CD4-positive, alpha-beta T cell treated with Interferon gamma for 1 hour (primary cell): ENCODE results near the gene ARFGAP1.
"Not testable (repeated sequence)": the region's sequence is repeated elsewhere in the genome, so short reads cannot be mapped to it uniquely, and the experiment has no call there.

ENCODE experiments used
- DNase-seq: peaks from one replicate; pipeline ENCODE4 v3.0.0-alpha.2; 2020

Gene ARFGAP1

DNA sequence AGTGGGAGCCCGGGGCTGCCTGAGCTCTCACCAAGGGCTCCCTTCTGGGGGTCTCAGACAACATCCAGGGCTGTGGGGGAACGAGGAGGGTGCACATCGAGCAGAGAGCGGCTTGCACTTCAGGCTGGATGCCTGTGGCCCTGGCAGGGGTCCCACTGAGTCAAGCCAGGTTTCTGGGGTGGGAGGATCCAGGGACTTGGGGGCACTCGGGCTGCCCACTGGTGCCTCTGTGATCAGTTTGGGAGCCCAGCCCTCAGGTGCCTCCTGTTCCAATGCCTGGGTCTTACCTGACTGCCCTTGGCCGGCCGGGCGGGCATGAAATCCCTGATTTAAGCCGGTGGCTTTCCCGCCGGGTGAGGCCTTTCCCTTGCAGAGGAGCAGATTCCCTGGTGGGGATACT, 20.8 kb downstream of the ARFGAP1 start:
- no peak for DNase-seq

DNA sequence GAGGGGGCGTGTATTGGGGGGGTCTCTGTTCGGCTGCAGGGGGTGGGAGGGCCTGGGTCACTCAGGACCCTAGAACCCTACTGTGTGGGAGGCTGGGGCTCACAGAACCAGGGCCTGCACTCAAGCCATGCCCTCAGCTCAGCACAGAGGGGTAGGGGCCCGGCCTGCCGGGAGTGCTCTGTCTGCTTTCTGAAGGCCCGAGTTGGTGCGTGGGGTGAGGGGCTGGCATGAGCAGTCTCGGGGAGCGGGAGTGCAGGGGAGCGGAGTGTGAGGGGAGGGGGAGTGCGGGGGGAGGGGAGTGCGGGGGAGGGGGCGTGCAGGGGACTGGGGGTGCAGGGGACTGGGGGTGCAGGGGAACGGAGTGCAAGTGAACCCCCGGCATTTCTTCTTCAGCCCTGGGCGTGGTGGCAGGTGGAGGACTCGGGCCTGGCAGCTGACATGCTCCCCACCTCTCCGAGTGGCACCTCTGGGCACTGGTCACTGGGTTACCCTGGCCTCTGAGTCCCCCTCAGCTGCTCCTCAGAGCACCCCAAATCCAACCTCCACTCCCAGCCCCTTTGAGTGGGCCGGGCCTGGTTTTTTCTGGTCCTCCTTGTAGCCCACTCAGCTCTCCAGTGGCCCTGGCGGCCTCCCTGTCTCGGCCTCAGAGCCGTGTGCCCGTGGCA, 21.4 kb downstream of the ARFGAP1 start:
- no peak for DNase-seq

DNA sequence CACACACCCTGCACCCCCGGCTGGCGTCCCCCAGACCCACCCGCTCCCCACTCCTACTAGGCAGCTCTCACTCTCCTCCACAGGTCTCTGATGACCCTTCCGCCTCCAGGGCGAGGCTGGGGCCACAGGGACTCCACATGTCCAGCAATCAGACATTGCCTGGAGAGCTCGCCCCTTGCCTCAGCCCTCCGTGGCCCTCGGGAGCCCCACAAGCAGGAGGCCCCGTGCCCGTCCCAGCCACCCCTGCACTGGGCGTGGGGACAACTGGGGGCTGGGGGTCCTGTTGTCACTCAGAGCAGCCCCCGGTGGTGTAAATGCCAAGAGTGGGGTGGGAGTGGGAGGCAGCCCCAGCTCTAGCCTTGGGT, 21.9 kb downstream of the ARFGAP1 start:
- no peak for DNase-seq

DNA sequence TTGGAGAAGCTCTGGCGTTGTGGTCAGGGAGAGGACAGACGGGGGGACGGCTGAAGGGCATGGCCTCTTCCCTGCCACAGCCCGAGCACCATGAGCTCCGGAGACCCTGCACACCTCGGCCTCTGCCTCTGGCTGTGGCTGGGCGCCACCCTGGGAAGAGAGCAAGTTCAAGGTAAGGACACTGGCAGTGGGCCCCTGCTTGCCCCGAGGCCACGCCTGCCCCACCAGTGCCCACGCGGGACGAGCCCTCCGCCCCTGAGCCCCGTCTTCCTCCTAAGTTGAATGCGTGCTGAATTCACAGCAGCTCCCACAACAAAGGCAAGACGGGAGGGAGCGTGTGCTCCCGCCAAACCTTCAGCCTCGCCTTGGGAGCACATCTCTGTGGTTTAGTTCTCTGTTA, 22.4 kb downstream of the ARFGAP1 start:
- no peak for DNase-seq

DNA sequence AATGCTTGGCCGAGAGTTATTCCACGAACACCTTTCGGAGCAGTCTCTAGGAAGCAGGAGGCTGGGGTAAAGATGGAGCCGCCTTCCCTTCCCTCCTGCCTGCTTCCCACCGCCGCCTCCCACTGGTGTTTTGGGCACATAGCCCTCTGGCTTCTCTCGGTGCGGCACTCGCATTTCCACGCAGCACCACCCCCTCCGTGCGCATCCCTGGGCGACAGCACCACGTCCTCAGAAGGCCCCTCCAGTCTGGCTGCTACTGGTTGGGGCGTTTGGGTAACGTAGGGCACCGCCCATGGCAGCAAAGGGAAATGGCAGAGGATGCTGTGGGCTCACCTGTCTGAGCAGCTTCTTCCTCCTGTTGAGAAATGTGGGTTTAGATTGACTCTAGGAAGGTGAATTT, 22.8 kb downstream of the ARFGAP1 start:
- no peak for DNase-seq

DNA sequence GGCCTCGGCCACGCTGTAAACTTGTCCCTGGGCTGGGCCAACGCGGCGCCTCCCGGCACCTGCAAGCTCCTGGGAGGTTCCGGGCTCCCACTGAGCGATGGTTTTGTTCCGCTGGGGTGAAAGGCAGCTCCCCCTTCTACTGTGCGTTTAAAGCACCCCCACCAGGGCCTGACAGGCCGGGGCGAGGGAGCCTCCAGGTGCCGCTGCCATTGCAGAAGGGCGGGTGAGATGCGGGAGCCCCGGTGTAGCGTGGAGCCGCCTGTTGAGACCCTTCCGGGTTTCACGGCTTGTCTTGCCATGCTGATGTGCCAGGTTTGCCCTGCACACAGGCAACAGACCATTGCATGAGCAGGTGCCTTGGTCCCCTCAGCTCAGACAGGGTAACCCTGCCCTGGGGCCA, 23.2 kb downstream of the ARFGAP1 start:
- no peak for DNase-seq

DNA sequence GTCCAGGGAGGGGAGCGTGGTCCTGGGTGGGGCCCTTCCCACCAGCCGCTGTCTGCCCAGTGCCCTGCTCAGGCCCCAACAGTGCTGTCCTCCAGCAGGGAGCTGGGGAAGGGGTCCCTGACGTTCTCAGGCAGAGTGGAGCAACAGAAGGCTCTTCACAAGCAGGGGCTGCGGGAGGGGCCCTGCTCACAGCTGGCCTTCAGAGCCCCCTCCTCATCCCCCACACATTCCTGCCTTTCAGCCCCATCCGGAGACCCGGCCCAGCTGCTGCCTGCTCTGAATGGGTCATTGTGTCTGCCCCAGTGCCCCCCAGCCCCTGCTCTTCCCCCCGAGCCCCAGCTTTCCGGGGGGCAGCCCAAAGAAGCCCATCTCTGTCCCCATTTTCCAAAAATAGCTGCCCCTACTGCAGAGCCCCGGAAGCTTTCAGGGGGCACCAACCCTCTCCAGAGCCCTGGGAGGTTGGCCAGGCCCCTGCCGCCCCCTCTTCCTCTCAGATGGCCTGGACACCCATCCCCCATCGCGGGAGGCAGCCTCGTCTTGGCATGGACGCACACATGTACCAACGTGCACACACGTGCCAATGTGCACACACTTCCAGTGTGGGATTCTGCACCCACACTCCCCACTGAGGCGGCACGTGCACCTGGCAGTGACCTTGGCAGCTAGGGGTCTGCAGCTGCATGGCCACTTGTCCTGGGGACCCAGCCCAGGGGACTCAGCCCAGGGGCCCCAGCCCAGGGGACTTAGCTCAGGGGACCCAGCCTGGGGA, 24.1 kb downstream of the ARFGAP1 start:
- no peak for DNase-seq

DNA sequence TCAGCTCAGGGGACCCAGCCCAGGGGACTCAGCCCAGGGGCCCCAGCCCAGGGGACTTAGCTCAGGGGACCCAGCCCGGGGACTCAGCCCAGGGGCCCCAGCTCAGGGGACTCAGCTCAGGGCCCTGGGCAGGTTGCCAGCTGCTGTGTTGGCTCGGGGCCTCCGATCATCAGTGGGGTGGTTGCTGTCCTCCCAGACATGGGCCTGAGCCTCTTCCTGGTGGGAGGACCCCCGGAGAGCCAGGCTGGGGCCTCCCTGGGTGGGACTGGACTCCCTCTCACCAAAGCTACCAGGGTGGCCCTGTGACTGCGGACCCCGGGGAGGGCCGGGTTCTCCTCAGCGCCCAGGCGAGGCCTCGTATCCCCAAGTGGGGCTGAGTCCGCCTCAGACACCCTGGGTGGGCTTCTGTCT, 24.8 kb downstream of the ARFGAP1 start:
- DNase-seq, result no peak

DNA sequence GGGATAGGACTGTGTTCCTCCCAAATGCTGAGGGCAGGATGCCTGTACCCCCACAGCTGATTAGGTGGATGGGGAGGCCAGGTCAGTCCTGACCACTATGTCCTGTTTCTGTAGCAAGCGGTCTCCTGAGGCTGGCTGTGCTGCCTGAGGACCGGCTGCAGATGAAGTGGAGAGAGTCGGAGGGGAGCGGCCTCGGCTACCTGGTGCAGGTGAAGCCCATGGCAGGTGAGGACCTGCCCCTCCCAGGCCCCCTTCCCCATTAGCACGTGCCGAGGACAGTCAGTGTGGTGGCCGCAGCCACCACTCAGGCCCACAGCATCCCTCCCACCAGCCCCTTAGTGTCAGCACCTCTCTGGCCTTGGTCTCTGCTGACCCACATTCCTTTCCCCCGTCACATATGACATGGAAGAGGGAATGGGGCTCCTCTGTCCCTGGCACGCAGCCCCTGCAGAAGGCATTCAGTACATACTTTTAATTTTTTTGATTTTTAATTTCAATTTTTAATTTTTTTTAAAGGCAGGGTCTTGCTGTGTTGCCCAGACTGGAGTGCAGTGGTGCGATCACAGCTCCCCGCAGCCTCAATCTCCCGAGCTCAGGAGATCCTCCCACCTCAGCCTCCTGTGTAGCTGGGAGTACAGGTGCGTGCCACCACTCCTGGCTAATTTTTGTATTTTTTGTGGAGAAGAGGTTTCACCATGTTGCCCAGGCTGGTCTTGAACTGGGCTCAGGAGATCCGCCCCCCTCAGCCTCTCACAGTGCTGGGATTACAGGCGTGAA, 25.4 kb downstream of the ARFGAP1 start:
- DNase-seq, result no peak

DNA sequence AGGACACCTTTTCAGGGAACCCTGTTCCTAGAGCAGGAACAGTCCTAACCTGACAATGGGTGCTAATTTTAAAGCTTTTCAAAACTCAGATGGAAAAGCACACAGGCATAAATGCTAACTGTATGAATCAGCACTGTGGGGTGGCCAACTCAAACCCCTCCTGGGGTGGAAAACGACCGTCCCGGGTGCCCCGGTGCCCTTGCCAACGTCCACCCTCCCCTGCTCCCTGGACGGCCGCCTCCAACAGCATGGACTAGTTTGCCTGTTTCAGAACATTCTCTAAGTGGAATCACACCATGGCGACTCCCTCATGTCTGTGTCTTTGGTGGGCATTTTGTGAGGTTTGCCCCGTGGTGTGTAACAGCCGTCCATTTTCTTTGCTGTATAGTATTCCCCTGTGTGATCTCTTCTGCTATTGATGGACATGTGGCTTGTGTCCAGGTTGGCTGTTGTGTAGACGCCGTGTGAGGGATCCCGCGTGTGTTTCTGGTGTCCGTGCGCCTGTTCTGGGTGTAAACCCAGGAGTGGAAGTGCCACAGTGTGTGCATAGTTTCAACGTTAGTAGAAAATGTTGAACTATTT, 26.2 kb downstream of the ARFGAP1 start:
- no peak for DNase-seq

DNA sequence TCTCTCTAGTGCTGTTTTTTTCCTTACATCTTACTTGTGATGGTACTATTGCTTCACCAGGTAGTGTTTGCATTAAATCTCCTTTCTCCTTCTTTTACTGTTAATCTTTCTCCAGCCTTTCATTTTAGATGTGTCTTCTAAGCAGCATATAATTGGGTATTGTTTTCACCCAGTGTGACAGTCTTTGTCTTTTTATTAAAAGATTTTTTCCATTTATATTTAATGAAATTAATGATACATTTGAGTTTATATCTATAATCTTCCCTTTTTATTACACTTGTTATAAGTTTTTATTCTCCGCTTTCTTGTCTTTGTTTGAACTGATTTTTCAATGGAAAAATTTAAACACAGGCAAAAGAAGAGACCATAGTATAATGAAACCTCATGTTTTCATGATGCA, 29.1 kb downstream of the ARFGAP1 start:
- DNase-seq, result no peak

DNA sequence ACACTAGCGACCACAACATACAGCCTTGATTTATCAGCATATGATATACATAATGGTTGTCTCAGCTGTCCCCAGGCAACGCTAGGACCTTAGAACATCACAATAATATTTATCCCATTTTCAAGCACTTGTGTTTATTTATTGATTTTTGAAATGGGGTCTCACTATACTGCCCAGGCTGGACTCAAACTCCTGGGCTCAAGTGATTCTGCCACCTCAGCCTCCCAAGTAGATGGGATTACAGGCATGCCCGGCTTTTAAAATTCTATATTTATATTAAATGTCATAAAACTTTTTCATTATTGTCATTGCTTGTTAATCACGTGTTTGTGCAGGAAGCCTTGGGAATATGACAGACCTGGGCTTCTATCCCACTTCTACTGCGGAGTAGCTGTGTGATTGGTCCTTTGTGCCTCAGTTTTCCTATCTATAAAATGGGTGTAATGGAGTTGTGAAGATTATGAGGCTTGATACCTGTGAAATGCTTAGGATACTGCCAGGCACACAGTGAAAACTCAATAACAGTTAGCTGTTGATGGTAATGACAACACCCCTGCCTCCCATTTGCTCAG, 30.6 kb downstream of the ARFGAP1 start:
- no peak for DNase-seq

DNA sequence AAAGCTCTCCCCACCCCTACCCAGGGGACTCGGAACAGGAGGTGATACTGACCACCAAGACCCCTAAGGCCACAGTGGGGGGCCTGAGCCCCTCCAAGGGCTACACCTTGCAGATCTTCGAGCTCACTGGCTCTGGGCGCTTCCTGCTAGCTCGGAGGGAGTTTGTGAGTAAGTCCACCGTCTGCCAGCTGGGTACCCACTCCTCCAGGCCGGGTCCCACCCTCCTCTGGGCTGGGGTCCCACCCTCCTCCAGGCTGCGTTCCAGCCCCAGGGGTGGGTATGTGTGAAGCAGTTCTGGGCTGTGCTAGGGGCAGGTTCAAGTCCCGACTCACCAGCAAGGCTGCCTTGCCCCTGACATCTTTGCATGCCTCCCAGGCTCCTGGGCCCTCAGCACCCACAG, 32.8 kb downstream of the ARFGAP1 start:
- DNase-seq, result no peak

DNA sequence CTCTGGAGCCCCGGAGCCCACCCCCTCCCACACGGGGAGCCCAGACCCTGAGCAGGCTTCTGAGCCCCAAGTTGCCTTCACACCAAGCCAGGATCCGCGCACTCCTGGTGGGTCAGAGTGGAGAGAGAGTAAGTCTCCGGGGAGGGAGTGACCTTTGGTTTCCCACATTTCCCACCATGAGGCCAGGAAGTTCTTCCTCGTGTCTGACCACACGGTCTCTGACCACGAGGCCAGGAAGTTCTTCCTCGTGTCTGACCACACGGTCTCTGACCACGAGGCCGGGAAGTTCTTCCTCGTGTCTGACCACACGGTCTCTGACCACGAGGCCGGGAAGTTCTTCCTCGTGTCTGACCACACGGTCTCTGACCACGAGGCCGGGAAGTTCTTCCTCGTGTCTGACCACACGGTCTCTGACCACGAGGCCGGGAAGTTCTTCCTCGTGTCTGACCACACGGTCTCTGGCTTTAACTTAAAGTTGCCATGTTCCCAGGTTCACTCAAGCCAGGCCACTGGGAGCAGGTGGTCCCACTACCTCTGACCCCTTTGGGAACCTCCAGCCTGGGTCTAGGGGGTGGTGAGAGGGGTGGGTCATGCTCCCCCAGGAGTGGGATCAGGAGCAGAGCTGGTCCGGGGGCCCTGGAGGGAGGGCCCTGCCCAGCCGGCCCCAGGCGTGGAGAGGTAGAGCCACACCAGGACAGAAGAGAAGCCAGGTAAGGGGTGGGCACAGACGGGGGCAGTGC, 33.5 kb downstream of the ARFGAP1 start:
- DNase-seq, result not testable (repeated sequence)

DNA sequence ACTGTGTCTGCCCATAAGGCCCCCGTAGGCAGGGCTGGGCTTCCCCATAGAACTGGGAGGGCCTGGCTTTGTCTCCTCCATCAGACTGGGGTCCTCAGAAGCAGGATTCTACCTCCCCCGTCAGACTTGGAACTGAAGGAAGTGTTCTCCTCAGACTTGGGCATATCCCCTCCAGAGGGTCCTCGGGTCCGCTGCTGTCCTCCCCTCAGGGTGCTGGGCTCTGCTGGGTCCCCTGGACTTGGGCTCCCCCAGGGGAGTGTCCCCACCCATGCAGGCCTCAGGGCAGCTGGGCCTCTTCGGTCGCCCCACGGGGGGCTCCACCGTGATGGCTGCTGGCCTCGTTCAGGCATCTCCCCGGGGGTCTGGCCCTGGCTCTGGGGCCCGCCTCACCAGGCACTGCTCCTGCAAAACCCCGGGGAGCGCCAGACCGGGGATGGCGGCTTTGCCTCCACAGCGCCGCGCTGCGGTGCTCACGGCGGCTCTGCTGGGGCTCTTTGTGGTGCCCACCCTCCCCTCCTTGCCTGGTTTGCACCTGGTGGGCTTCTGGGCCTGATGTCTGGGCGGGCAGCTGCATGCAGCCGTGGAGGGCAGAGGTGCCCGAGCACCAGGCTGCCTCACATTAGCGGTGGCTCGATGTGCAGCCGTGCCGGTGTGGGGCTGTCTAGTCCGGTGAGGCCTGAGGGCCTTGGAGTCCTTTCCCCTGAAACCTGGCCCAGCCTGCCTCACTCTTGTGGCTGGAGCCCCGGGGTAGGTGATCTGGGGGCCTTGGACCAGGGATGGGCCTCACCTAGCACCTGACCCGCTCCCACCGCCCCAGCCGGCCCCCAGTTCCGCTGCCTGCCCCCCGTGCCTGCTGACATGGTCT, 34.3 kb downstream of the ARFGAP1 start:
- no peak for DNase-seq

DNA sequence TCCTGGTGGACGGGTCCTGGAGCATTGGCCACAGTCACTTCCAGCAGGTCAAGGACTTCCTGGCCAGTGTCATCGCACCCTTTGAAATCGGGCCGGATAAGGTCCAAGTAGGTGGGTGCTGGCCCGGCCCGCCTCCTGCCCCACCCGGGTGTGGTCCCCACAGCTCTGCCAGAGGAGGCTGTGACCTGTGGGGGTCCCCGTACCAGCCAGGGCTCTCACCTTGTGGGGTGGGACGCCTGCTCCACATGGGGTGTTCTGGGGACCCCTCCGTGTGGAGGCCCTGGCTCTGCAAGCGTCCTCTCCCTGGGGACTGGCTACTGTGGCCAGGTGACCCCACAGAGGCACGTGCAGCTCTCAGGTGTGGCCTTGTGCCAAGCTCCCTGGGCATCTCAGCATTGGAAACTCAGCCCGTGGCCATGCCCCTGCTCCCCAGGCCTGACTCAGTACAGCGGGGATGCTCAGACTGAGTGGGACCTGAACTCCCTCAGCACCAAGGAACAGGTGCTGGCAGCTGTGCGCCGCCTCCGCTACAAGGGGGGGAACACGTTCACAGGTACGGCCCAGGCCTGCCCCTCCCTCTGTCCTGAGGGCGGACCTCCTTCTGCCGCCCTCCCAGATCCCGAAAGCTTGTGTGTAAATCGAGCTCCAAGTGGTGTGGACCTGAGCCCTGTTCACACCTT, 35.1 kb downstream of the ARFGAP1 start:
- DNase-seq, result no peak

DNA sequence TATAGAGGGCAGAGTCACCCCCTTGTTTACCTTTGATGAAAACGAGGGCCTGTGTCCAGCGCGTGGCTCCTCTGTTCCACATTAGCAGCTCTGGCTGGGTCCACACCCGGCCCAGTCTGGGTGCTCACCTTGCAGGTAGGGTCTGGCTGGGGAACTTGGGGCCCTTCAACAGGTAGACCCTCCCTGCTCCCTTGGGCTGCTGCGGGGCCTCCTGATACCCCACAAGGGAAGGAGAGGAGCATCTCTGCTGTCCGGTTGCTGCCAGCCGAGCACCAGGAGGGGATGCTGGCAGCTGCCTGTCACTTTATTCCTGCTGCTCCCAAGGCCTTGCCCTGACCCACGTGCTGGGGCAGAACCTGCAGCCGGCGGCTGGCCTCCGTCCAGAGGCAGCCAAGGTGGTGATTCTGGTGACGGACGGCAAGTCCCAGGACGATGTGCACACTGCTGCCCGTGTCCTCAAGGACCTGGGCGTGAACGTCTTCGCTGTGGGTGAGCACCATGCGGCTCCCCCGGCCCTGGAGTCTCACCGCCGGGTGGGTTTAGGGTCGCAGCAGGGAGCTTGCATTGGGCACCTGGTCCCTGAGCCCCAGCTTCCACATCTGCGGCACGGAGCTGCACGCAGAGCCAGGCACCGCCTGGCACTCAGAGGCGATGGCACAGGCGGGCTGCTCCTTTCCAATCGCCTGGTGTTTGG, 35.8 kb downstream of the ARFGAP1 start:
- DNase-seq, result no peak

DNA sequence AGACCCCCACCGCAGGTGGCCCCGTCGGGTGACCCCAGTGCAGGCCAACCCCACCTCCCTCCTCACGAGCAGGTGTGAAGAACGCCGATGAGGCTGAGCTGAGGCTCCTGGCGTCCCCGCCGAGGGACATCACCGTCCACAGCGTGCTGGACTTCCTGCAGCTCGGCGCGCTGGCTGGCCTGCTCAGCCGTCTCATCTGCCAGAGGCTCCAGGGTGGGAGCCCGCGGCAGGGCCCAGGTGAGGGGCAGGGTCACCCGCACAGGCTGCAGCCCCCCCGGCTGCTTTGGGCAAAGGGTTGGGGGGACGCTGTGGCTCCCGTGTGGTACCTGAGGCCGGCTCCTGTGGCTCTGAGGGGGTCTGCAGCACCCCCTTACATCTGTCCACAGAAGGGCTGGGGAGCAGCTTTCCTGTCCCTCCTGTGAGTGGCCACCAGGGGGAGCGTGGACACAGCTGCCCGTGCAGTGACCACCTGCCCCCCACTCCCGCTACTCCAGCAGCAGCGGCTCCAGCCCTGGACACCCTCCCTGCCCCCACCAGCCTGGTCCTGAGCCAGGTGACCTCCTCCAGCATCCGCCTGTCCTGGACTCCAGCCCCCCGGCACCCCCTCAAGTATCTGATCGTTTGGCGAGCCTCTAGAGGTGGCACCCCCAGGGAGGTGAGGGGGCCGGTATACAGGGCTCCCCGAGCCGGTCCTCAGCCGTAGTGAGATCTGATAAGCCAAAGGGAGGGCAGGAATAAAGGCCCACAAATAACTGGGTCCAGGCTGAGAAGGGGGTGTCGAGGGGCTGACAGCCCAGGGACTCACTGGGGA, 36.9 kb downstream of the ARFGAP1 start:
- DNase-seq, result no peak

DNA sequence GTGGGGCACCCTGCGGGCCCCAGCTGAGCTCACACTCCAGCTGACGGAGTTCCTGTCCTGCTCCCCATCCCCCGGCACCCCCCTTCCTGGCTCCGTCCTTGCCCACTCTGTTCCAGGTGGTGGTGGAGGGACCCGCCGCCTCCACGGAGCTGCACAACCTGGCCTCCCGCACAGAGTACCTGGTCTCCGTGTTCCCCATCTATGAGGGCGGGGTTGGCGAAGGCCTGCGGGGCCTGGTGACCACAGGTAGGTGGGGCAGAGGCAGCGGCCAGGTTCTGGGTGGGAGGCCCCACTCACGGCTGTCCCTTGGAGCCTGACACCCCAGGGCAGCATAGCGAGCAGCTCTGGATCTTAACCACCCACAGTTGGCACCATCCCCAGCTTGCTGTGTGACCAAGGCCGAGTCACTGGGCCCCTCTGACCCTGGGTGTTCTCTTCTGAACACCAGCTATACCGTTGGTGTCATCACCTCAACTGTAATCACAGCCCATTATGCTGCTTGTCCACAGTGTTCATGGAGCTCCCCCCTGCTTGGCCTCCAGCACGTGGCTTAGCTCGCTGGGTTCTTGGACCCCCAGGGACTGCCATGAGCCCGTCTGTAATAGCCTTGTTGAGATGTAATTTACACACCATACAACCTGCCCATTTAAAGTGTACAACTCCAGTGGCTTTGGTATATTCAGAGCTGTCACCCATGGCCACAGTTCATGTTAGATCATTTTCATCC, 37.8 kb downstream of the ARFGAP1 start:
- no peak for DNase-seq
